BE2C (cell line): ENCODE data around the gene CDC20B.

ENCODE experiments used
- DNase-seq: peaks from one replicate; pipeline ENCODE4 v3.0.0-alpha.2; 2020
- H3K27me3 ChIP-seq: fragments of 250-450 bp; sonication (Bioruptor Pico); 2 replicates; pipeline ENCODE4 v1.5.1; 2020; ENCODE audit warnings: mild to moderate bottlenecking
- H3K36me3 ChIP-seq: fragments of 250-450 bp; sonication (Bioruptor Pico); 2 replicates; pipeline ENCODE4 v1.5.1; 2020; ENCODE audit warnings: mild to moderate bottlenecking
- H3K4me1 ChIP-seq: fragments of 250-450 bp; sonication (Bioruptor Pico); 2 replicates; pipeline ENCODE4 v1.5.1; 2020
- H3K4me3 ChIP-seq: 2 replicates; pipeline ENCODE4 v1.5.1; 2011; ENCODE audit warnings: low read depth, low read length
- H3K9me3 ChIP-seq: fragments of 250-450 bp; sonication (Bioruptor Pico); 2 replicates; pipeline ENCODE4 v1.5.1; 2020
- TF ChIP-seq, protein P1 (sequence below): IDR thresholded peaks from 2 replicates; pipeline ENCODE4 v1.5.1; 2012; ENCODE audit warnings: mild to moderate bottlenecking, low read depth, low read length

Gene CDC20B

DNA sequence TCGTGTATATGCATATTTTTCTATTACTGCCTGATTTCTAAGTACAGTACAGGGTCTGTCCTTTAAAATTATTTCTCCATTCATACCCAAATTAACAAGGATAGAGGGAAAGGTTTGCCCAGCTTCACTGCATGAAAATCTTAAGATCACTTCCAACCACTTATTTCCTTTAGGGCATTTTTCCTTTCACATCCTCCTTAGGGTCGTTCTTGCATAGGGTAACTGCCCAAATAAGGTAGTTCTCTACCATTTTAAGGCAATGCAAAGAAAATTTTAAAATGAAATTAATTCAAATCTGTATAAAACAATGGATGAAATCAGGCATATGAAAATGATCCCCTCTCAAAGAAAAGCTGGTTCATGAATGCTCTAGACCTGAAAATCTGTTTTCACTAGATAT lies 4.1 kb upstream of the CDC20B start:
- H3K27me3 ChIP-seq, result peaks cover 82% of the 10 kb centered on the region
- DNase-seq, result no peak

DNA sequence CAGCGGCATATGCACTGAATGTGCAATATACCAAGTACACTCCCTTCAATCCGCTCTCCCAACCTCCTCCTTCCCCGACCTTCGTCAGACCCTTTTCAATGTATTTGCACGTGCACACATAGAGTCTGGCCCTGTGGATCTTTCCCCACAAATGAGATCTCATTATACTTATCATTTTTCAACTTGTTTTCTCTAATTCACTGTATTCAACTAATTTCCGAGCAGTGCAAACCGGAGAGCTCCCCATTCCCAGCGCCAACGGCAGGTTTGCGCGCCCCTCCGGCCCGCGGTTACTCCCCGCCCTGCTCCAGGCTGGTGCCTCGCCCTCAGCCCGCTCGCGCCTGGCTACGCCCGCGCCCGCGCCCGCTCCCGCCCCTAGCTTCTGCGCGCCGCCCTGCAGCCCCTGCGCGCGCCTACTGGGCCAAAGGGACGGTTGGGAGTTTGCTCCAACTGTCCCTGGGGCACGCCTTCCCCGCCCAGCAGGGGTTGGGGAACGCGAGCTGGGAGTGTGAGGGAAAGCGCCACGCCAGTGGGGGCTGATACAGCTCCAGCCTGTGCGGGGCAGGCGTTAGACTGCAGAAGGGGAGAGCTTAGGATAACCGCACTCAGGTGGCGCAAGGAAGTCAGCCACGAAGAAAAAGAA lies 3.3 kb upstream of the CDC20B start:
- no peaks in the 10 kb centered on the region for H3K36me3 ChIP-seq
- peaks cover 74% of the 10 kb centered on the region for H3K27me3 ChIP-seq
- peak overlapping the region; percentile 30 for H3K4me3 ChIP-seq
- H3K4me1 ChIP-seq, result no peaks in the 10 kb centered on the region; the same call in 1 of the 2 replicates
- DNase-seq, result peak; percentile 69
- H3K9me3 ChIP-seq, result no peaks in the 10 kb centered on the region
- TF ChIP-seq, protein P1, sequence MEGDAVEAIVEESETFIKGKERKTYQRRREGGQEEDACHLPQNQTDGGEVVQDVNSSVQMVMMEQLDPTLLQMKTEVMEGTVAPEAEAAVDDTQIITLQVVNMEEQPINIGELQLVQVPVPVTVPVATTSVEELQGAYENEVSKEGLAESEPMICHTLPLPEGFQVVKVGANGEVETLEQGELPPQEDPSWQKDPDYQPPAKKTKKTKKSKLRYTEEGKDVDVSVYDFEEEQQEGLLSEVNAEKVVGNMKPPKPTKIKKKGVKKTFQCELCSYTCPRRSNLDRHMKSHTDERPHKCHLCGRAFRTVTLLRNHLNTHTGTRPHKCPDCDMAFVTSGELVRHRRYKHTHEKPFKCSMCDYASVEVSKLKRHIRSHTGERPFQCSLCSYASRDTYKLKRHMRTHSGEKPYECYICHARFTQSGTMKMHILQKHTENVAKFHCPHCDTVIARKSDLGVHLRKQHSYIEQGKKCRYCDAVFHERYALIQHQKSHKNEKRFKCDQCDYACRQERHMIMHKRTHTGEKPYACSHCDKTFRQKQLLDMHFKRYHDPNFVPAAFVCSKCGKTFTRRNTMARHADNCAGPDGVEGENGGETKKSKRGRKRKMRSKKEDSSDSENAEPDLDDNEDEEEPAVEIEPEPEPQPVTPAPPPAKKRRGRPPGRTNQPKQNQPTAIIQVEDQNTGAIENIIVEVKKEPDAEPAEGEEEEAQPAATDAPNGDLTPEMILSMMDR, result no peak

More for the DNA sequence above, 4.1 kb upstream of the CDC20B start:
- Histone ChIP-seq H3K9me3 (no peaks in the 10 kb centered on the region), H3K4me1 (no peaks in the 10 kb centered on the region; the same call in 1 of the 2 replicates), H3K4me3 (no peak overlapping the region), H3K36me3 (no peaks in the 10 kb centered on the region)
- TF ChIP-seq, protein P1, result no peak

DNA sequence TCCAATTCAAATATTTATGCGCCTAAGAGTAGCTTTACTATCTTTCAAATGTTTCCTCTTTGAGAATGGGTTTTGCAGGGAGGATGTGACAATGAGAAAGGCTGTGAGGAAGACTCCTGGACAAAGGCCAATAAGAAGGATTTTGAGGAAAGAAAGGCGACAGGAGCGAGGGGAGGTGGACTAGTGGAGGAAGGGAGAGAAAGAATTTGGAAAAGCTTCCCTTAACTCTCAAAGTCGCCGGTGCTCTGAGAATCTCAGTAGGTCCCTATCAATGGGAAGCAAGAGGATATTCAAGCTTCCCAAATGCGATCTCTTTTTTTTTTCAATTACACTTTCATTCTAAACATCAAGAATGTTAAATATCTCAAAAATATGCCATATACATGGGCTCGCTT lies 2.8 kb upstream of the CDC20B start:
- H3K9me3 ChIP-seq, result no peaks in the 10 kb centered on the region
- H3K4me1 ChIP-seq, result no peaks in the 10 kb centered on the region; the same call in 1 of the 2 replicates
- no peak overlapping the region for H3K4me3 ChIP-seq
- TF ChIP-seq, protein P1, result no peak
- no peaks in the 10 kb centered on the region for H3K36me3 ChIP-seq
- DNase-seq, result no peak
- H3K27me3 ChIP-seq, result peaks cover 77% of the 10 kb centered on the region

DNA sequence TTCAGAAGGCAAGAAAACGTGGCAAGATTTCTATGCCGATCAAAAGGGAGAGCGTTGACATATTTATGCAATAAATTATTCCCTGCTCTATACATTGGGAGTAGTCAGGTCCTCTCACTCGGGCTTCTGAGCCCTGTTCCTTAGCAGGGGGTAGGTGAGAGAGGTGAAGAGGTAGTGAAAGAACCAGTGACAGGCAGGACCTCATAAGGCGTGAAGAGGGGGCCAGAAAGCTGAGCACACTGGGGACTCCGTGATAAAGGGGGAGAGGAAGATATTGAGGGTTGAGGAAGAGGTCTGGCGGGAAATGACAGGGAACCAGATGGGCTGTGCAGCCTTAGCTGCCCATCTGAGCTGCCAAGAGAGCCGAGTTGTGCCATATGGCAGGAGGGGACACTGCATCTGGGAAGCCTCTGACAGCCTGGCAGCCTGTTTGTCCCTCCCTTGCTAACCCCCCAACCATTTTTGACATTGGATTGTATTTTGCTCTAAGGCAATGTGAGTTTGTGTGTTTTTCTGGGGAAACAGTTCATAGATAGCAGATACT lies 782 bp upstream of the CDC20B start:
- no peaks in the 10 kb centered on the region; the same call in 1 of the 2 replicates for H3K4me1 ChIP-seq
- no peaks in the 10 kb centered on the region for H3K9me3 ChIP-seq
- peak overlapping the region; percentile 52 for H3K4me3 ChIP-seq
- peaks cover 73% of the 10 kb centered on the region for H3K27me3 ChIP-seq
- TF ChIP-seq, protein P1, result no peak
- H3K36me3 ChIP-seq, result no peaks in the 10 kb centered on the region
- DNase-seq, result no peak

DNA sequence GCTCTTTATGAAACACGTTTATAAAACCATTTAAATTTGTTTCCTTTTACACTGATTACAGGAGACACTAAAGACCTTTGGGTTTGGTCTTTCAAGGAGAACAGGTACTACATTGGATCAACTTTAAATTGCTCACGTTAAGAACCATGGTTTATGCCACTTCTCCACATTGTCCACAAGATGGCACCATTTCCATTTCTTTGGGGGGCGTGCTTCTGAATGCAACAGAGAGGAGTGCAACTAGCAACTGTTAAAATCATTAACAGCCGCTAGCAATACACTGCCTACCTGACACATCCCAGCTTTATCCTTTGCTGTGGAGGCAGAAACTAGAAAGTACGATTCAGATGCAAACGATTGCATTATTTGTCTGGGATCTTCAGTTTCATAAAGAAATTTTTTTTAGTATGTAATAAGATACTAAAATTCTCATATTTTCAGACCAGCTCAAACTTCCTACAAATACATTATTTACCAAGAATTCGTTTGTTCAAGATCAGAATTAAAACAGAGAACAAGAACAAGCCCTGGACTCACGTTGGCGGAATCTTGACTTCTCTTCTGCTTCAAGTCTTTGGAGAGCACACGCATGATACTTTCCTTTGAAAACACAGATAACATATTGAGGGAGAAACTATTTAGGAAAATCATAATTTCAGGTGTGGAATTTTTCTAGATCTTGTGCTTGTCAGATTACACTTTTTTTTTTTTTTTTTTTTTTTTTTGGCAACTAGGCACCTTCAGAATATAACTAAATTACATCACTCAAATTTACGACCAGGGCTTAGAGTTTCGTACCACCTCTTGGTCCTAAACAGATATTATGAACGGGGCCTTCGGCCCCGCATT lies 702 bp downstream of the CDC20B start:
- peak; percentile 46 for DNase-seq
- no peaks in the 10 kb centered on the region; the same call in 1 of the 2 replicates for H3K4me1 ChIP-seq

More for the DNA sequence above, 702 bp downstream of the CDC20B start:
- TF ChIP-seq, protein P1, result peak; percentile 90
- H3K36me3 ChIP-seq, result no peaks in the 10 kb centered on the region
- H3K27me3 ChIP-seq, result peaks cover 75% of the 10 kb centered on the region
- H3K9me3 ChIP-seq, result no peaks in the 10 kb centered on the region
- H3K4me3 ChIP-seq, result peak overlapping the region; percentile 51
